GM23338 (cell line): Measurements from ENCODE around the gene FOXJ1. TPM values are rescaled to one million over a fixed set of nuclear protein-coding genes. Genes with fewer than 3 reads are reported as not detected.

Source experiments
- STAT1 ChIP-seq: IDR thresholded peaks from one replicate; pipeline ENCODE4 v1.6.1; 2016; ENCODE audit warnings: antibody characterized with exemption; ENCODE audit not compliant: unreplicated experiment
- ZNF331 ChIP-seq: fragments of 250-450 bp; sonication (Bioruptor Pico); IDR thresholded peaks from 2 replicates; pipeline ENCODE4 v1.5.0; 2020; ENCODE audit warnings: low read depth, mild to moderate bottlenecking, moderate library complexity
- ZNF462 ChIP-seq: fragments of 250-450 bp; sonication (Bioruptor Pico); IDR thresholded peaks from 2 replicates; pipeline ENCODE4 v1.5.0; 2020; ENCODE audit warnings: mild to moderate bottlenecking, moderate library complexity
- microRNA-seq: library from miRNA; unstranded; fragments of <30 nt; microRNA quantifications from one replicate; pipeline ENCODE4, GENCODE V29; 2017
- polyA plus RNA-seq: library from polyadenylated mRNA; unstranded; fragments of >200 nt; fragmentation: Nextera tagmentation; extraction: Ambion mirVana; gene quantifications from 2 replicates; pipeline ENCODE4 v1.2.1, GENCODE V29; 2016
- small RNA-seq: library from RNA; depleted of rRNA; stranded (forward); fragments of <200 nt; gene quantifications from one replicate; pipeline ENCODE3, GENCODE V24; 2014; ENCODE audit warnings: low replicate concordance
- total RNA-seq: library from RNA; depleted of rRNA; stranded (reverse); fragments of >200 nt; shearing (Covaris generic); gene quantifications from 2 replicates; pipeline ENCODE4 v1.2.3, GENCODE V29; 2014; rRNA removed

Gene FOXJ1
- total and polyA plus RNA-seq, 2 experiments from 2014 or later, result 2.3 to 12.3 TPM

DNA sequence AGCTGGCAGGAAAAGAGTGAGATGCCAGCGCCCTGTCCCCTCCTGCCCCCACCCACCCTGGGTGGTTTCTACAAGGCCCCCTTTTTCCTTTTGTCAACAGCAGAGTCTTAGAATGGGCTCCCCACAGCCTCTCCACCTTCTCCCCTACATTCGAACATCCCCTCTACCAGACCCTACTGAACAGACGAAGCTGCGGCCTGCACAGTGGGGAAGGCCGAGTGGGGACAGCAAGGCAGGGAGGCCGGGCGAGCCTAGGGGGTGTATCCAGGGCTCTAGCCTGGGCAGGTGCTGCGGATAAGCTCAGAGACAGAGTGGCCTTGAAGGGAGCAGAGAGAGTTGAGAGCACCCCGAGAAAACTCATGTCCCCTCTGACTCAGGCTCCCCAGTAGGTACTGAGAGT is 54.7 kb downstream of the FOXJ1 start (continued):
- TF ChIP-seq ZNF462, result no peak
- no peak for TF ChIP-seq STAT1
- TF ChIP-seq ZNF331 (CRISPR knock-in tag), result no peak

Small RNA genes within 50 kb of the gene (microRNA-seq; reads per million reads assigned to microRNA genes)
- not detected for gene MIR6868

Small RNA genes within 50 kb of the gene (small RNA-seq; reads per million reads assigned to genes)
- gene MIR6868, result not detected

Other genes starting within 250 kb of the FOXJ1 start
- 53.8 and 54.0 TPM in 2 replicates for gene TRIM65, start 244.3 kb downstream of the FOXJ1 start, total RNA-seq
- 13.8 and 15.0 TPM in 2 replicates for gene TRIM65, start 244.3 kb downstream of the FOXJ1 start, polyA plus RNA-seq
- 47.2 and 63.6 TPM in 2 replicates for gene MRPL38, start 236.4 kb downstream of the FOXJ1 start, total RNA-seq
- 86.7 and 90.0 TPM in 2 replicates for gene MRPL38, start 236.4 kb downstream of the FOXJ1 start, polyA plus RNA-seq
- gene FBF1, start 200.2 kb downstream of the FOXJ1 start, total RNA-seq, result 11.8 and 17.4 TPM in 2 replicates
- 8.8 and 9.7 TPM in 2 replicates for gene FBF1, start 200.2 kb downstream of the FOXJ1 start, polyA plus RNA-seq
- gene ACOX1, start 162.1 kb downstream of the FOXJ1 start, total RNA-seq, result 32.8 and 32.9 TPM in 2 replicates
- 11.9 and 12.8 TPM in 2 replicates for gene ACOX1, start 162.1 kb downstream of the FOXJ1 start, polyA plus RNA-seq
- 11.3 TPM in 2 replicates for gene TEN1, start 162.0 kb downstream of the FOXJ1 start, total RNA-seq
- 13.2 and 14.1 TPM in 2 replicates for gene TEN1, start 162.0 kb downstream of the FOXJ1 start, polyA plus RNA-seq
- gene CDK3, start 140.4 kb downstream of the FOXJ1 start, total RNA-seq, result 5.9 and 10.2 TPM in 2 replicates
- 7.8 and 7.9 TPM in 2 replicates for gene CDK3, start 140.4 kb downstream of the FOXJ1 start, polyA plus RNA-seq
- 0.62 and 1.3 TPM in 2 replicates for gene EVPL, start 113.9 kb downstream of the FOXJ1 start, total RNA-seq
- 0.47 and 0.59 TPM in 2 replicates for gene EVPL, start 113.9 kb downstream of the FOXJ1 start, polyA plus RNA-seq
- gene SRP68, start 68.7 kb downstream of the FOXJ1 start, total RNA-seq, result 60.3 and 62.8 TPM in 2 replicates
- 30.7 and 34.2 TPM in 2 replicates for gene SRP68, start 68.7 kb downstream of the FOXJ1 start, polyA plus RNA-seq
- gene GALR2, start 66.5 kb downstream of the FOXJ1 start, total RNA-seq, result 0.70 and 2.2 TPM in 2 replicates
- gene GALR2, start 66.5 kb downstream of the FOXJ1 start, polyA plus RNA-seq, result 0.50 and 0.80 TPM in 2 replicates
- gene ZACN, start 62.1 kb downstream of the FOXJ1 start, total RNA-seq, result not detected in 2 replicates
- gene ZACN, start 62.1 kb downstream of the FOXJ1 start, polyA plus RNA-seq, result 0.47 and 0.82 TPM in 2 replicates
- gene EXOC7, start 37.5 kb downstream of the FOXJ1 start, total RNA-seq, result 65.9 and 75.4 TPM in 2 replicates
- gene EXOC7, start 37.5 kb downstream of the FOXJ1 start, polyA plus RNA-seq, result 77.4 and 77.5 TPM in 2 replicates
- gene RNF157, start 99.2 kb upstream of the FOXJ1 start, total RNA-seq, result 11.7 and 13.8 TPM in 2 replicates
- gene RNF157, start 99.2 kb upstream of the FOXJ1 start, polyA plus RNA-seq, result 7.8 and 8.5 TPM in 2 replicates
- 3.1 and 3.5 TPM in 2 replicates for gene UBALD2, start 124.1 kb upstream of the FOXJ1 start, total RNA-seq
- 2.2 and 3.3 TPM in 2 replicates for gene UBALD2, start 124.1 kb upstream of the FOXJ1 start, polyA plus RNA-seq
- gene QRICH2, start 167.0 kb upstream of the FOXJ1 start, total RNA-seq, result 3.7 and 4.0 TPM in 2 replicates
- 1.1 and 2.2 TPM in 2 replicates for gene QRICH2, start 167.0 kb upstream of the FOXJ1 start, polyA plus RNA-seq
- 47.9 and 58.8 TPM in 2 replicates for gene PRPSAP1, start 212.7 kb upstream of the FOXJ1 start, total RNA-seq
- gene PRPSAP1, start 212.7 kb upstream of the FOXJ1 start, polyA plus RNA-seq, result 31.5 and 39.5 TPM in 2 replicates
- gene SPHK1, start 243.4 kb upstream of the FOXJ1 start, total RNA-seq, result 3.2 and 7.4 TPM in 2 replicates
- 0.63 and 1.3 TPM in 2 replicates for gene SPHK1, start 243.4 kb upstream of the FOXJ1 start, polyA plus RNA-seq